GM12878 (cell line): ENCODE measurements around the gene PAX2. TPM values are rescaled to one million over a fixed set of nuclear protein-coding genes. Genes with fewer than 3 reads are reported as not detected.

ENCODE experiments used
- ATAC-seq: fragments of 200-7000 bp; cut with Tn5 transposase; 3 replicates; pipeline ENCODE4 v1.9.1; 2020; ENCODE audit warnings: mild to moderate bottlenecking, moderate library complexity
- BruUV-seq: library from RNA; stranded (reverse); fragments of 400-500 nt; replicated peaks from 2 replicates; lab custom pipeline; 2021; lab: Mats Ljungman, UMichigan
- CTCF ChIA-PET: fragments of 300-600 bp; sonication (Branson Sonifier 250); formaldehyde crosslinking; extraction: SDS; loops from one replicate; lab custom pipeline; 2021; ENCODE audit warnings: inconsistent platforms; lab: Yijun Ruan, JAX
- POLR2A ChIA-PET: fragments of 350-600 bp; formaldehyde crosslinking; extraction: SDS; loops from one replicate; lab custom pipeline; 2021; ENCODE audit warnings: inconsistent platforms; lab: Charles Lee
- RAD21 ChIA-PET: fragments of 300-600 bp; sonication (Branson Sonifier 250); formaldehyde crosslinking; loops from one replicate; lab custom pipeline; 2023; ENCODE audit warnings: antibody characterized with exemption; ENCODE audit not compliant: unreplicated experiment; lab: Charles Lee
- SMC1A ChIA-PET: fragments of 300-600 bp; sonication (Branson Sonifier 250); formaldehyde crosslinking; loops from one replicate; lab custom pipeline; 2023; ENCODE audit not compliant: unreplicated experiment, uncharacterized antibody; lab: Charles Lee
- DNase-seq: peaks from one replicate; pipeline ENCODE4 v3.0.0-alpha.2; 2011; ENCODE audit warnings: low read depth, low spot score
- FAIRE-seq: peaks from 3 replicates; lab custom pipeline; 2011; peaks lifted over from hg19 to GRCh38; lab: Jason Lieb, UNC
- H2AFZ ChIP-seq: 2 replicates; pipeline ENCODE4 v1.6.0; 2011; ENCODE audit warnings: low read depth, low read length, control low read depth; ENCODE audit not compliant: control insufficient read depth
- H3K27ac ChIP-seq: 2 replicates; pipeline ENCODE4 v1.5.1; 2011; ENCODE audit warnings: control low read depth; ENCODE audit not compliant: control insufficient read depth, insufficient read depth
- H3K27me3 ChIP-seq, 2 experiments: replicated peaks in 1 of 2; 2 replicates each; pipeline versions ENCODE4 v1.6.0 to v1.6.1; 2011; ENCODE audit warnings: low read length in 1 of 2; ENCODE audit not compliant: control insufficient read depth in 2 of 2, insufficient read depth in 2 of 2
- H3K36me3 ChIP-seq, 2 experiments: 2 replicates each; pipeline ENCODE4 v1.5.1; 2011; ENCODE audit warnings: low read length in 1 of 2; ENCODE audit not compliant: control insufficient read depth in 2 of 2, insufficient read depth in 2 of 2
- H3K4me1 ChIP-seq: 2 replicates; pipeline ENCODE4 v1.6.1; 2011; ENCODE audit warnings: mild to moderate bottlenecking, low read length, moderate library complexity, mixed read lengths; ENCODE audit not compliant: control insufficient read depth, insufficient read depth
- H3K4me2 ChIP-seq: 2 replicates; pipeline ENCODE4 v1.6.0; 2011; ENCODE audit warnings: control low read depth; ENCODE audit not compliant: control insufficient read depth, insufficient read depth
- H3K4me3 ChIP-seq: fragments of 200-600 bp; sonication (generic); 2 replicates; pipeline ENCODE4 v1.5.1; 2016
- H3K79me2 ChIP-seq: 2 replicates; pipeline ENCODE4 v1.6.0; 2011; ENCODE audit warnings: low read length; ENCODE audit not compliant: control insufficient read depth, insufficient read depth
- H3K9ac ChIP-seq: 2 replicates; pipeline ENCODE4 v1.8.0; 2011; ENCODE audit warnings: low read length, control low read depth, mixed read lengths; ENCODE audit not compliant: control insufficient read depth, insufficient read depth
- H3K9me3 ChIP-seq: replicated peaks from 3 replicates; pipeline ENCODE4 v1.5.1; 2011; ENCODE audit warnings: mild to moderate bottlenecking, low read length; ENCODE audit not compliant: control insufficient read depth, insufficient read depth
- H4K20me1 ChIP-seq: 2 replicates; pipeline ENCODE4 v1.6.0; 2011; ENCODE audit not compliant: control insufficient read depth, insufficient read depth
- ATF7 ChIP-seq: fragments of 450-650 bp; IDR thresholded peaks from 2 replicates; pipeline ENCODE4 v1.6.1; 2016; ENCODE audit warnings: low read depth, mild to moderate bottlenecking
- E4F1 ChIP-seq: fragments of 450-650 bp; IDR thresholded peaks from 2 replicates; pipeline ENCODE4 v1.6.1; 2018; ENCODE audit warnings: borderline replicate concordance, mild to moderate bottlenecking; ENCODE audit not compliant: partially characterized antibody
- FOXK2 ChIP-seq: fragments of 450-650 bp; IDR thresholded peaks from 2 replicates; pipeline ENCODE4 v1.6.1; 2017; ENCODE audit warnings: mild to moderate bottlenecking, moderate library complexity
- HDGF ChIP-seq: fragments of 450-650 bp; IDR thresholded peaks from 2 replicates; pipeline ENCODE4 v1.6.1; 2016; ENCODE audit warnings: antibody characterized with exemption
- PKNOX1 ChIP-seq: fragments of 450-650 bp; IDR thresholded peaks from 2 replicates; pipeline ENCODE4 v1.6.1; 2016; ENCODE audit warnings: mild to moderate bottlenecking
- SP1 ChIP-seq: IDR thresholded peaks from one replicate; pipeline ENCODE4 v1.6.1; 2011; ENCODE audit warnings: low read depth, low read length
- STAT3 ChIP-seq: IDR thresholded peaks from 2 replicates; pipeline ENCODE4 v1.6.1; 2011; ENCODE audit warnings: low read depth, low read length, improper control_type of control experiment
- in situ Hi-C: fragments of 300-500 bp; cut with MboI; formaldehyde crosslinking; loops from 9 replicates; pipeline ENCODE4 v1.14.3; 2018; ENCODE audit warnings: mixed read lengths
- intact Hi-C: fragments of 100-400 bp; cut with micrococcal nuclease; formaldehyde crosslinking; loops from one replicate; pipeline ENCODE4 v1.14.2; 2022; ENCODE audit not compliant: unreplicated experiment
- polyA plus RNA-seq, 11 experiments: library from polyadenylated mRNA; depleted of rRNA in 4 of 11; unstranded in 6 of 11; stranded (reverse) in 5 of 11; fragments of >200 nt; fragmentation: Nextera tagmentation in 4 of 11; fragmentation: Illumina TruSeq in 1 of 11; extraction: Ambion mirVana in 4 of 11; extraction: Trizol in 1 of 11; gene quantifications; 1 replicate in 1 of 11; 2 replicates in 10 of 11; pipeline versions ENCODE4 v1.2.1 to v1.2.3, GENCODE V29; 2011 to 2016; ENCODE audit warnings: inconsistent platforms in 2 of 11, missing spikeins in 2 of 11, low read depth in 1 of 11
- total RNA-seq, 4 experiments: library from RNA; depleted of rRNA in 3 of 4; stranded (reverse); fragments of >200 nt in 3 of 4; fragmentation: Illumina TruSeq in 1 of 4; extraction: Trizol in 1 of 4; gene quantifications; 2 replicates each; pipeline versions ENCODE4 v1.2.1 to v1.2.3, GENCODE V29; 2013 to 2021
- TF ChIP-seq, protein P1 (sequence below): IDR thresholded peaks from 2 replicates; pipeline ENCODE4 v1.6.1; 2012; ENCODE audit warnings: mild to moderate bottlenecking, low read depth, low read length
- TF ChIP-seq, protein P2 (sequence below): IDR thresholded peaks from 2 replicates; pipeline ENCODE4 v1.6.1; 2011; ENCODE audit warnings: borderline replicate concordance, low read depth, mild to moderate bottlenecking, moderate library complexity, mixed read lengths, low read length; ENCODE audit not compliant: insufficient read depth; ENCODE audit errors: extremely low read length

PAX2 gene
- total and polyA plus RNA-seq, 10 of the 15 experiments (the other 5 are each of a cell fraction or from before 2014, with no cell fraction given): not detected

- H3K4me1 ChIP-seq: no peaks in the 10 kb centered on the region
- no peak overlapping the region for H3K9ac ChIP-seq
- no peaks in the 10 kb centered on the region for H3K9me3 ChIP-seq
- no peak for FAIRE-seq
- no peak overlapping the region for H3K4me3 ChIP-seq
- no peaks in the 10 kb centered on the region for H3K36me3 ChIP-seq
- ChIA-PET RAD21 (no interaction called here), SMC1A (interaction anchor here (0.6 kb wide), 1 partner anchor 13 kb away, joined by 3 read pairs; no protein-coding TSS in a partner anchor), POLR2A (no interaction called here), CTCF (no interaction called here)
- no peak overlapping the region for H3K27ac ChIP-seq
- no peaks in the 10 kb centered on the region for H3K79me2 ChIP-seq
- no TSS peak for BruUV-seq
- intact Hi-C loops: no loop called here
- no peak overlapping the region for H3K4me2 ChIP-seq
- in situ Hi-C loops: no loop called here
- TF ChIP-seq, protein P1, sequence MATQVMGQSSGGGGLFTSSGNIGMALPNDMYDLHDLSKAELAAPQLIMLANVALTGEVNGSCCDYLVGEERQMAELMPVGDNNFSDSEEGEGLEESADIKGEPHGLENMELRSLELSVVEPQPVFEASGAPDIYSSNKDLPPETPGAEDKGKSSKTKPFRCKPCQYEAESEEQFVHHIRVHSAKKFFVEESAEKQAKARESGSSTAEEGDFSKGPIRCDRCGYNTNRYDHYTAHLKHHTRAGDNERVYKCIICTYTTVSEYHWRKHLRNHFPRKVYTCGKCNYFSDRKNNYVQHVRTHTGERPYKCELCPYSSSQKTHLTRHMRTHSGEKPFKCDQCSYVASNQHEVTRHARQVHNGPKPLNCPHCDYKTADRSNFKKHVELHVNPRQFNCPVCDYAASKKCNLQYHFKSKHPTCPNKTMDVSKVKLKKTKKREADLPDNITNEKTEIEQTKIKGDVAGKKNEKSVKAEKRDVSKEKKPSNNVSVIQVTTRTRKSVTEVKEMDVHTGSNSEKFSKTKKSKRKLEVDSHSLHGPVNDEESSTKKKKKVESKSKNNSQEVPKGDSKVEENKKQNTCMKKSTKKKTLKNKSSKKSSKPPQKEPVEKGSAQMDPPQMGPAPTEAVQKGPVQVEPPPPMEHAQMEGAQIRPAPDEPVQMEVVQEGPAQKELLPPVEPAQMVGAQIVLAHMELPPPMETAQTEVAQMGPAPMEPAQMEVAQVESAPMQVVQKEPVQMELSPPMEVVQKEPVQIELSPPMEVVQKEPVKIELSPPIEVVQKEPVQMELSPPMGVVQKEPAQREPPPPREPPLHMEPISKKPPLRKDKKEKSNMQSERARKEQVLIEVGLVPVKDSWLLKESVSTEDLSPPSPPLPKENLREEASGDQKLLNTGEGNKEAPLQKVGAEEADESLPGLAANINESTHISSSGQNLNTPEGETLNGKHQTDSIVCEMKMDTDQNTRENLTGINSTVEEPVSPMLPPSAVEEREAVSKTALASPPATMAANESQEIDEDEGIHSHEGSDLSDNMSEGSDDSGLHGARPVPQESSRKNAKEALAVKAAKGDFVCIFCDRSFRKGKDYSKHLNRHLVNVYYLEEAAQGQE: no peak
- TF ChIP-seq E4F1 (no peak), FOXK2 (no peak), PKNOX1 (no peak), STAT3 (no peak), ATF7 (no peak), HDGF (no peak), SP1 (no peak)
- TF ChIP-seq, protein P2, sequence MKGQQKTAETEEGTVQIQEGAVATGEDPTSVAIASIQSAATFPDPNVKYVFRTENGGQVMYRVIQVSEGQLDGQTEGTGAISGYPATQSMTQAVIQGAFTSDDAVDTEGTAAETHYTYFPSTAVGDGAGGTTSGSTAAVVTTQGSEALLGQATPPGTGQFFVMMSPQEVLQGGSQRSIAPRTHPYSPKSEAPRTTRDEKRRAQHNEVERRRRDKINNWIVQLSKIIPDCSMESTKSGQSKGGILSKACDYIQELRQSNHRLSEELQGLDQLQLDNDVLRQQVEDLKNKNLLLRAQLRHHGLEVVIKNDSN: no peak
- H2AFZ ChIP-seq: no peak overlapping the region
- no peak for DNase-seq
- 0 out of 4 replicates have a peak, but pooled peaks cover 0 to 4% of the 10 kb centered on the region in 2 experiments for H3K27me3 ChIP-seq
- H4K20me1 ChIP-seq: no peaks in the 10 kb centered on the region; the same call in 1 of the 2 replicates
- no peak for ATAC-seq
Observed at GRCh38 chr10:100836891-100837290, 91.5 kb downstream of the PAX2 start.
